GM12873 (cell line): ENCODE results near the gene KRT12.

Experiments used
- TF ChIP-seq, protein P1 (sequence below): IDR thresholded peaks from 2 replicates; pipeline ENCODE4 v1.5.1; 2012; ENCODE audit warnings: low read depth, mild to moderate bottlenecking, moderate library complexity, low read length, control low read depth; ENCODE audit not compliant: insufficient read depth; ENCODE audit errors: missing control alignments

KRT12 gene

DNA sequence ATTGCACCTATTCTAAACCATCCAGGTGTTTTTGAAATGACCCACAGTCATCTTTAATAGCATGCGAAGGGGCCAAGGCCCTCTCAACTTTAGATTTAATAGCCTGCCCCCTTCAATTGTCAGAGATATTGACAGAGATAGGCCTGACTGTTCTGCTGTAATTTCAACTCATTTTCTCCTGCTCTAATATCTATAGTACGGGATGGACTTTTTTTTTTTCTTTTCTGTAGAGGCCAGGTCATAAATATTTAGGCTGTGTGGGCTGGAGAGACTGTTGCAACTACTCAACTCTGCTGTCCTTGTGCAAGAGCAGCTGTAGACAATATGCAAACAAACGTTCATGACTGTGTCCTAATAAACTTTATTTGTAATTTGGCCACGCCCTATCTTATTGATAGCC is 42.7 kb upstream of the KRT12 start:
- TF ChIP-seq, protein P1, sequence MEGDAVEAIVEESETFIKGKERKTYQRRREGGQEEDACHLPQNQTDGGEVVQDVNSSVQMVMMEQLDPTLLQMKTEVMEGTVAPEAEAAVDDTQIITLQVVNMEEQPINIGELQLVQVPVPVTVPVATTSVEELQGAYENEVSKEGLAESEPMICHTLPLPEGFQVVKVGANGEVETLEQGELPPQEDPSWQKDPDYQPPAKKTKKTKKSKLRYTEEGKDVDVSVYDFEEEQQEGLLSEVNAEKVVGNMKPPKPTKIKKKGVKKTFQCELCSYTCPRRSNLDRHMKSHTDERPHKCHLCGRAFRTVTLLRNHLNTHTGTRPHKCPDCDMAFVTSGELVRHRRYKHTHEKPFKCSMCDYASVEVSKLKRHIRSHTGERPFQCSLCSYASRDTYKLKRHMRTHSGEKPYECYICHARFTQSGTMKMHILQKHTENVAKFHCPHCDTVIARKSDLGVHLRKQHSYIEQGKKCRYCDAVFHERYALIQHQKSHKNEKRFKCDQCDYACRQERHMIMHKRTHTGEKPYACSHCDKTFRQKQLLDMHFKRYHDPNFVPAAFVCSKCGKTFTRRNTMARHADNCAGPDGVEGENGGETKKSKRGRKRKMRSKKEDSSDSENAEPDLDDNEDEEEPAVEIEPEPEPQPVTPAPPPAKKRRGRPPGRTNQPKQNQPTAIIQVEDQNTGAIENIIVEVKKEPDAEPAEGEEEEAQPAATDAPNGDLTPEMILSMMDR = no peak

DNA sequence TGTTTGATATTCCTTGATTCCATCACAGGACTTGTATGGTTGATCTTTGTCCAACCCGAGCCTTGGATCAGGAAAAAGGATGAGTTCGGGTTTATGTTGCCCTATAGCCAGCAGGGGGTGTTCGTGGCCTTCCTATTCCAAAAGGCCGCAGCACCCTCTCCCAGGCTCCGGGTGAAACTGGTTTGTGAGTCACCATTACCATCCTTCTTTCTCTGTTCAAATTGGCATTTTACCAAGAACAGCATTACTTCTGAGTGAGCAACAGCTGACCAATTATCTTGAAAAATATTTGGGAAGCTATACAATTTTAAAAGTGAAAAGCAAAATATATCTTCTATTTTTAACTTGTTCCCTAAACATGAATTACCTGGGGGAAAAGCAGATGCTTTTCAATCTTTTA is 42.3 kb upstream of the KRT12 start:
- TF ChIP-seq, protein P1 = peak; percentile 79

DNA sequence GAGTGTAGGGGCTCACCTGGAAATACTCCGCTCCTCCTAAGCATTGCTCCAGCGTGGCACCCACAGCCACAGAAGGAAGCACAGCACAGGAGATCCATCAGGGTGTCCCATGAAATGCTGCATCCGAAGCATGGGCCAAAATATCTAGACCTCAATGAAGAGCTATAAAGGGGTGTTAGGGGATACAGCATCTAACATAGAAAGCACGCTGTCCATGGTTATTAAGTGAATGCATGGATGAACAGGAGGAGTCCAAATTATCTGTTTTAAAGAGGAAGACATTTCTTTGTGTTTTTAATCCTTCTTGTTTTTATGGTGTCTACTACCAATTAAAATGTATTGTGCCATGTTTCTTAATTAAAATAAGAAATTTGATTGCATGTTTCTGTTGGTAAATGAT is 39.6 kb upstream of the KRT12 start:
- TF ChIP-seq, protein P1 = no peak

DNA sequence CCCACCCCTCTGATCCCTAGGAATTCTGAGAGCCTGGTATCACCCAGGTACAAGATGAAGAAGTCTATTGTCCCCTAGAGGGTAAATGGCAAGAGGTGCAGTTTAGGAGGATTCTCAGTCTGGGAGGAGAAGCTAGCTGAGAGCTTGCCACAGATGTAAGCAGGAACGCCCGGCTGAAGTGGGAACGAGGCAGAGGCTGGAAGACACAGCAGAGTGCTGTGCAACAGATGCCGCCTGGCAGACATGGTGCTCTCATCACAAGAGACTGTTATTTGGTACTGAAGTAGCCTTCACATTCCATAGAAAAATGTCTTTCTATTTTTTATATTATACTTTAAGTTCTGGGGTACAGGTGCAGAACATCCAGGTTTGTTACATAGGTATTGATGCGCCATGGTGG is 38.3 kb upstream of the KRT12 start:
- TF ChIP-seq, protein P1 = no peak

DNA sequence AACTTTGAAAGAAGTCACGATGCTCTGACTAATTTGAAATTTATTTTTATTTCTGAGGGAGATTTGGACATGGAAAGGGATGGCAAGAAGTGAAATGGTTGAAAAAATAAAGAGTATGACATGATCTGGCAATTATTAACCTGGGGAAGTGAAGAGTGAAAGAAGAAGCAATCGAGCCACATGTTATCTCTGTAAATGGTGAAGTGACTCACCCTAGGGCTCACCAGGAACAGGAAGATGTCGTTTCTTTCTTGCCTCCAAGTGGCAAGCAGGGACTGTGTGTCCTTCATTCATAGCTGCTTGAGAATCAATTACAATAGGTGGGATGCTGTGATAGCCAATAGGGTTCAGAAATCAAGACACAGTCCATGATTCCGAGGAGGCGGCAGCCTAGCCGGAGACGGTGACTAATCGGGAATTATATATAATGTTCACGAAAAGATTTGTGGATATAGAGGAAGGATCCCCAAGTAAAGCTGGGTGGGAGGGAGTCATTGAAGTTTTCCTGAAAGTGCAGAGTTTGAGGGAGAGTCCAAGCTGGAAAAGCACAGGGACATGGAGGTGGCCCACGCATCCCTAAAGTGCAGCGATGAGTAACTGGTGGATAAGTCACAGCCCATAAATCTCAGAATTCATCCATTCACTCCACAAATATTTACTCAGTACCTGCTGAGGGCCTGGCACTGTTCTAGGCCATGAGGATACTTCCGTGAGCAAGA is 36.3 kb upstream of the KRT12 start:
- TF ChIP-seq, protein P1 = no peak

DNA sequence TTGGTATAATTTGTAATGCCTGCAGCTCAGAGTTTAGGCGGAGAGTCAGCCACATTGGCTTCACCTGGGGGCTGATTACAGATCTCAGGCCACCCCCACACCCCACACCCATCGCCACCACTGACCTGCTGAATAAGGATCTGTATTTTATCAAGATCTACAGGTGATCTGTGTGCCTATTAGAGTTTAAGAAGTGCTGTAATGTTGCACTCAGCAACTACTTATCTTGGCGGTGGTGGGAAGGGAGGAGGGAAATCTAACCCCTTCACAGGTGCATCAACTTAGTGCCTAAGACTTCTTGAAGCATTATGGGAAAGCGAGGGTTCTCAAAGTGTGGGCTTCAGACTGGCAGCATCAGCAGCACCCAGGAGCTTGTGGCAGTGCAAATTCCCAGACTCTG is 35.5 kb upstream of the KRT12 start:
- TF ChIP-seq, protein P1 = no peak

DNA sequence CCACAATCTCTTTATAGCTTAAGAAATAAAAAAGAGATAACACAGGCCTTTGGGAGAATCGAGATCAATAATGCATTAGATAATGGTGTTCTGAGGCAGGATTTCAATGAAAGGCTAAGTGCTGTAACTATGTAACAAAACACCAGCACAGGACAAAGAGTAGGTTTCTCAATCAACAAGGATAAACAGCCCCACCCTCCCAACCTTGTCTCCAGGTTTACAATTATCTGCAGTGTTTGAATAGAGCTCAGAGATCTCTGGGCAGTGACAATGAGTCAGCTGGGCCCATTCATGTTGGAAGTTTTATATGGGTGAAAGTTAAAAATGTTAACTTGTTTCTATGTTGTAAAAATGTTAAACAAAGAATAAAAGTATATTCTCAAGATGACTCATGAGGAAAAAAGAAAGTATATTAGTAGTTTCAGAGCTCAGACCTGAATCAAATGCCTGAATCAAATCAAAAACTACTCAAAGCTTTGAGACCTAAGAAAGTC is 35.0 kb upstream of the KRT12 start:
- TF ChIP-seq, protein P1 = no peak
